GM08714 (cell line): ENCODE results near the gene NDST1.

Source experiments
- H3K4me3 ChIP-seq: fragments of 200-500 bp; sonication (Bioruptor generic); 2 replicates; pipeline ENCODE4 v1.5.1; 2014; ENCODE audit warnings: mild to moderate bottlenecking, low read length, inconsistent platforms
- ZNF274 ChIP-seq: IDR thresholded peaks from 2 replicates; pipeline ENCODE4 v1.6.1; 2012; ENCODE audit warnings: mild to moderate bottlenecking, low read depth, low read length

Gene NDST1

DNA sequence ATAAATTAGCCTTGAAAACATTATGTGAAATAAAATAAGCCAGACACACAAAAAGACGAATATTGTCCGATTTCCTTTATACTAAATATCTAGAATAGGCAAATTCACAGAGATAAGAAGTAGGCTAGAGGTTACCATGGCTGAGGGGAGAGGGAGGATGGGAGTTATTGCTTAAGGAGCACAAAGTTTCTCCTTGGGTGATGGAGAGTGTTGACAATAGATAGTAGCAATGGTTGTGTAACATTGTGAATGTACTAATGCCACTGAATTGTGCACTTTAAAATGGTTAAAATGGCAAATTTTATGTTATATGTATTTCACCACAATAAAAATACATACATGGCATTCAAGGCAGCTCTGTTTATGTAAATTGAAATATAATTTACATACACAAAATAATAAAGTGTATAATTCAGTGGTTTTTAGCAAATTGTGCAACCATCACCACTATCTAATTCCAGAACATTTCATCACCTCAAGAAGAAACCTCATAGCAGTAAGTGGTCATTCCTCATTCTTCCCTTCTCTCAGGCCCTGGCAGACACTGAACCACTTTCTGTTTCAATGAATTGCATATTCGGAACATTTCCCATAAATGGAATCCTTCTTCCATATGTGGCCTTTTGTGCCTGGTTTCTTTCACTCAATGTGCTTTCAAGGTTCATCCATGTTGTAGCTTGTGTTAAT, 59.2 kb downstream of the NDST1 start:
- no peak for TF ChIP-seq ZNF274
- no peak overlapping the region for H3K4me3 ChIP-seq

- H3K4me3 ChIP-seq = no peak overlapping the region
- no peak for TF ChIP-seq ZNF274
These were observed 60.7 kb downstream of the NDST1 start for GRCh38 chr5:150568663-150569062.

GRCh38 chr5:150570333-150570732, 62.4 kb downstream of the NDST1 start:
- no peak for TF ChIP-seq ZNF274
- no peak overlapping the region for H3K4me3 ChIP-seq

- no peak for TF ChIP-seq ZNF274
- H3K4me3 ChIP-seq = no peak overlapping the region
These were observed 63.9 kb downstream of the NDST1 start for GRCh38 chr5:150571836-150572235.

DNA sequence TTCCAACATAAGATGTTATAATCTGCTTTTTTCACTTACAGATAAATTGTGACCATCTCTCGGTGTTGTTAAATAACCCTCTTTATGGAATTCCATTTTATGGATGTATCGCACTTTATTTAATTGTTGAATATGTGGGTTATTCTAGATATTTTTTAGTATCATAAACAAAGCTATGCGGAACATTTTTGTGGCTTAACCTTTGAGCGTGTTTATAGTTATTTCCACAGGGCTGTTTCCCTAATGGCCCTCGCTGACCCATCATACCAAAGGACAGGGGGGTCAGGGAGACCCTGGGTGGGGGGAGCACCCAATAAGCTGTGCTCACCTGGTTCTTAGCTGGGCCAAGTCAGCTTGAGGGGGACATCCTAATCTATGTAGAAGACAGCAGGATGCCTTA, 65.3 kb downstream of the NDST1 start:
- TF ChIP-seq ZNF274 = no peak
- no peak overlapping the region for H3K4me3 ChIP-seq

GRCh38 chr5:150573867-150574817, 66.2 kb downstream of the NDST1 start:
- H3K4me3 ChIP-seq = no peak overlapping the region
- no peak for TF ChIP-seq ZNF274

GRCh38 chr5:150574818-150575547, 67.1 kb downstream of the NDST1 start:
- no peak overlapping the region for H3K4me3 ChIP-seq
- no peak for TF ChIP-seq ZNF274

DNA sequence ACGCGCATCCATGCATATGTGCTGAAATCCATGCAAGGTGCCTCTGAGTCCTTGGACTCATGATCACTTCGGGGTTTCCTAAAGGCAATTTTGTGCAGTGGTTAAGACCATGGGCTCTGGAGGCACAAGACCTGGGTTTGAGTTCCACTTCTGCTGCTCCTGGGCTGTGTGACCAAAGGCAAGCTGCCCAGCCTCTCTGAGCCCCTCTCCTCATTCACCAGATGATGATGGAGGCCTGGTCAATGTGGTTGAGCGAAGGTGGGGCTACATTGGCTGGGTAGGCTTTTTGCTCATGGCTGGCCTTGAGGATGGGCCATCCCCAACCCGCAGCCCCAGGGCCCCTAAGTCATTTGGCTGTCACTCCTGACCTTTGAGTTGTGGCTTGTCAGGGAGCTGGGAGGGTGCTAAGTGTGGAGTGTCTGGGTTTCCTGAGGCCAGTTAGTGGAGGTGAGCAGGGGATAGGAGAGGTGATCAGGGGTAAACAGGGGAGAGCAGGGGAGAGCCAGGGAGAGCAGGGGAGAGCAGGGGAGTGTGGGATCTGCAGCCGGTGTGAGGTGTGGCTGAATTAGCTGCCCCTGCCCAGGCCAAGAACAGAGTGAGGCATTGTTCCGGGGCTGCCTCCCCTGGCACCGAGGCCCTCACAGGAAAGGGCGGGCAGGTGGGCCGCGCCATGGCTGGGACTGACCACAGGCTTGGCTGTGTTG, 68.0 kb downstream of the NDST1 start:
- TF ChIP-seq ZNF274 = no peak

GRCh38 chr5:150576449-150576949, 68.6 kb downstream of the NDST1 start:
- no peak overlapping the region for H3K4me3 ChIP-seq
- TF ChIP-seq ZNF274 = no peak

More for the DNA sequence above, 68.0 kb downstream of the NDST1 start:
- H3K4me3 ChIP-seq = no peak overlapping the region

GRCh38 chr5:150577378-150578139, 69.6 kb downstream of the NDST1 start:
- no peak overlapping the region for H3K4me3 ChIP-seq
- TF ChIP-seq ZNF274 = no peak

GRCh38 chr5:150578781-150579461, 71.0 kb downstream of the NDST1 start:
- no peak overlapping the region for H3K4me3 ChIP-seq
- no peak for TF ChIP-seq ZNF274
